GM10248 (cell line): ENCODE data around the gene AHDC1.
"Not testable (repeated sequence)": the region's sequence is repeated elsewhere in the genome, so short reads cannot be mapped to it uniquely, and the experiment has no call there.

Source experiments
- CTCF ChIA-PET: fragments of 300-600 bp; sonication (Branson Sonifier 250); formaldehyde crosslinking; extraction: SDS; loops from one replicate; lab custom pipeline; 2021; ENCODE audit warnings: antibody characterized with exemption; lab: Yijun Ruan, JAX
- POLR2A ChIA-PET: fragments of 350-650 bp; sonication (Branson Sonifier 250); formaldehyde crosslinking; extraction: SDS; loops from one replicate; lab custom pipeline; 2020; ENCODE audit warnings: antibody characterized with exemption; lab: Yijun Ruan, JAX
- DNase-seq: peaks from one replicate; pipeline ENCODE4 v3.0.0; 2012; ENCODE audit errors: extremely low spot score
- TF ChIP-seq, protein P1 (sequence below): IDR thresholded peaks from 2 replicates; pipeline ENCODE4 v1.5.1; 2012; ENCODE audit warnings: mild to moderate bottlenecking, low read depth; ENCODE audit errors: extremely low read depth, missing control alignments, control extremely low read depth

AHDC1 gene

DNA sequence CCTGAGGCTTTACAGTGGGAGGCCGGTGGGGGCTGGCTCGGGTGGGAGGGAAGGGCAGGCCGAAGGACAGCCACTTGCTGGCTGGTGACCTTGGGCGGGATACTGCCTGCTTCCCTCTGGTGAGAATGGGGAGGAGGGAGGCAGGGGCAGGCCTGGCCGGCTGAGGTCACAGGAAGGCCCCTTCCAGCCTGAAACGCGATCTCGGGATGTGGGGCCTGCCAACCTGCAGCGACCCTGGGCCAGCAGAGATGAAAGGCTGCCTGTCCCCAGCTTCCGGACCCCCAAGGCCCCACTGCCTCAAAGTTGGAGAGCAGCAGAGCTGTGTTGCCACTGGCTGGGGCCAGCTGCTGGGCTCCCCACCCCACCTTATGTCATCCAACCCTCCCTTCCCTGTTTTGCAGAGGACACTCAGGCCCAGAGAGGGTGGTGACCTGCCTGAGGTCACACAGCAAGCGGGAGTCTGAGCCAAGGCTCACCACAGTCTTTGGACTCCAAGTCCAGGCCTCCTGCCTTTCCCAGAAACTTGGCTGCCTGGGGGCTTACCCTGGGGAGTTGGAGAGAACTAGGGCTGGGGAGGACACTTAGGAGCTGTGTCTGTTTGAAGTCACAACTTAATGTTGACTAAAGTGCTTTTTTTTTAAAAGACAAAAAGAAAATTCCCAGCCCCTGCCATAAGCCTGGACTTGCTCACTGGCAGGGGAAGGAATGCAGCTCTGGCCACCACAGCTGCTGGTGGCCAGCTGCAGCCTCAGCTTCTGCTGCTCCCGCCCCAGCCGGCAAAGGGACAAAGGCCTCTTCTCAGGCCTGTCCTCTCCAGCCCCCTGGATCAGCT, 99.1 kb downstream of the AHDC1 start:
- DNase-seq = no peak
- ChIA-PET POLR2A (no interaction called here), CTCF (interaction anchor here (0.9 to 1.6 kb wide), 5 partner anchors 9 to 83 kb away, joined by 3 to 7 read pairs (median 4); no protein-coding TSS in a partner anchor)
- TF ChIP-seq, protein P1, sequence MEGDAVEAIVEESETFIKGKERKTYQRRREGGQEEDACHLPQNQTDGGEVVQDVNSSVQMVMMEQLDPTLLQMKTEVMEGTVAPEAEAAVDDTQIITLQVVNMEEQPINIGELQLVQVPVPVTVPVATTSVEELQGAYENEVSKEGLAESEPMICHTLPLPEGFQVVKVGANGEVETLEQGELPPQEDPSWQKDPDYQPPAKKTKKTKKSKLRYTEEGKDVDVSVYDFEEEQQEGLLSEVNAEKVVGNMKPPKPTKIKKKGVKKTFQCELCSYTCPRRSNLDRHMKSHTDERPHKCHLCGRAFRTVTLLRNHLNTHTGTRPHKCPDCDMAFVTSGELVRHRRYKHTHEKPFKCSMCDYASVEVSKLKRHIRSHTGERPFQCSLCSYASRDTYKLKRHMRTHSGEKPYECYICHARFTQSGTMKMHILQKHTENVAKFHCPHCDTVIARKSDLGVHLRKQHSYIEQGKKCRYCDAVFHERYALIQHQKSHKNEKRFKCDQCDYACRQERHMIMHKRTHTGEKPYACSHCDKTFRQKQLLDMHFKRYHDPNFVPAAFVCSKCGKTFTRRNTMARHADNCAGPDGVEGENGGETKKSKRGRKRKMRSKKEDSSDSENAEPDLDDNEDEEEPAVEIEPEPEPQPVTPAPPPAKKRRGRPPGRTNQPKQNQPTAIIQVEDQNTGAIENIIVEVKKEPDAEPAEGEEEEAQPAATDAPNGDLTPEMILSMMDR = no peak

DNA sequence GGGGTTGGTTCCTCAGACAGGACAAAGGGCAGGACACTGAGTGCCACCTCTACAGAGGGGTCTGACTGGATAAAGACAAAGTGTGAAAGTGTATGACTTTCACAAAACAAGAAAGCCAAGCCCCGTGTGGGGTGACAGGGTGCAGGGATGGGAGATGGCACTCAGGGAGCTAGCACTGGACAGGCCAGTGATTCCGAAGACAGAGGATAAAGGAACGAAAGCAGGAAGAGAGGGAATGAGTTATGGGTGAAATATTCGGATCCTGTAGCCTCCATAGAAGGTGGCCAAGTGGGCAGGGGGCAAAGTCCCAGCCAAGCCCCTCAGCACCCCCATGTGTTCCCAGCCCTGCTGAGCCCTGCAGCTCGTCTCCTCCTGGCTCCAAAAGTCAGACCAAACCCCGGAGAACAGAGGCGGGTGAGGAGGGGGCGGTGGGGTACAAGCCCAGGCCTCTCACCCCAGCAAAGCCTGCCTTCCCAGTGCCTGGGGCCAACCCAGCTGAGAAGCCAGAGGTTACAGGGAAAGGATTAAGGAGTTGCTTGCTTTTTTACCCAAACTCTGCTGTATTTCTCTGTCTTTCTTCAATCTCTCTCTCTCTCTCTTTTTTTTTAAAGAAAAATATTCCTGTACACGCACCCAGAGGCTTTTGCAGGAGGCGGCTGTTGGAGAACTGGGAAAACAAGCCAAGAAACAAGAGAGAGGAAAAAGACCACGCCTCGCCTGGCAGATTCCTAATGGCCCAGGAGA, 99.9 kb downstream of the AHDC1 start:
- TF ChIP-seq, protein P1 = no peak
- DNase-seq = no peak
- ChIA-PET CTCF (interaction anchor here (1.4 to 1.6 kb wide), 2 partner anchors 10 to 12 kb away, joined by 3 to 4 read pairs; no protein-coding TSS in a partner anchor), POLR2A (no interaction called here)

DNA sequence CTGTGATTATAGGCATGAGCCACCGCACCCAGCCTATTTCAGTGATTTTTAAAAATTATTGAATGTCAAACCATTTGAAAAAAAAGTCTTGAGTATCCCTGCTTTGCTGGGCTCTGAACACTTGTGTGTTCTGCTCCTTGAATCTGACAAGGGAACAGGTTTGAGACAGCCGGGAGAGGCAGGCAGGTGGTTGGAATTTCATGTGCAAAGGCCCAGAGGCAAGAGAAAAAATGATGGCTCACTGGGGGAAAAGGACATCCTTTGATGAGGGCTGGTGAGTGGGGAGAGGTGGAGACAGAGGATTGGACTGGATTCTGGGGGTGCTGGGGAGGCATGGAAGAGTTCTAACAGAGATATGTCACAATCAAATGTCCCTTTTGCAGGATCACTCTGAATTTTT, 100.9 kb downstream of the AHDC1 start:
- no peak for DNase-seq
- CTCF ChIA-PET = interaction anchor here (1.0 to 1.6 kb wide), 2 partner anchors 9 to 146 kb away, joined by 3 to 4 read pairs; no protein-coding TSS in a partner anchor
- POLR2A ChIA-PET = no interaction called here
- TF ChIP-seq, protein P1 = no peak

DNA sequence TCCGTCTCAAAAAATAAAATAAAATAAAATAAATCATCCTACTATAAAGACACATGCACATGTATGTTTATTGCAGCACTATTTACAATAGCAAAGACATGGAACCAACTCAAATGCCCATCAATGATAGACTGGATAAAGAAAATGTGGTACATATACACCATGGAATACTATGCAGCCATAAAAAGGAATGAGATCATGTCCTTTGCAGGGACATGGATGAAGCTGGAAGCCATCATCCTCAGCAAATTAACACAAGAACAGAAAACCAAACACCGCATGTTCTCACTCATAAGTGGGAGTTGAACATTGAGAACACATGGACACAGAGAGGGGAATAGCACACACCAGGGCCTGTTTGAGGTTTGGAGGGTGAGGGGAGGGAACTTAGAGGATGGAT, 102.8 kb downstream of the AHDC1 start:
- POLR2A ChIA-PET, DNase-seq: not testable (repeated sequence)
- CTCF ChIA-PET = interaction anchor here (1.0 kb wide), 1 partner anchor 36 kb away, joined by 3 read pairs; no protein-coding TSS in a partner anchor

DNA sequence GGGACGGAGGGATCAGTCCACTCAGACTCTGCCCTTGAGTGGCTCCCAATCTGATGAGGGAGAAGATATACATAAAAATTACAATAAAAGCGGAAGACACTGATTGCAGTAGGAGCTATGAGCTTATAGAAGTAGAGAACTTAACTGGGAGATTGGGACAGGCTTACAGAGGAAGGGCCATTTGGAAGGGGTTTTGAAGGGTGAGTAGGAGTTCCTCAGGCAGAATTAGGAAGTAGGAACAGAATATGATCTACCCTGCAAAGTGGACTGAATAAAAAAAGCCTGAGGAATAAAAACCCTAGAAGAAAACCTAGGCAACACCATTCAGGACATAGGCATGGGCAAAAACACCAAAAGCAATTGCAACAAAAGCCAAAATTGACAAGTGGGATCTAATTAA, 104.8 kb downstream of the AHDC1 start:
- CTCF ChIA-PET = interaction anchor here (1.5 to 1.8 kb wide), 3 partner anchors 17 to 83 kb away, joined by 3 to 5 read pairs (median 4); no protein-coding TSS in a partner anchor
- POLR2A ChIA-PET = no interaction called here
- TF ChIP-seq, protein P1 = no peak
- DNase-seq = no peak

DNA sequence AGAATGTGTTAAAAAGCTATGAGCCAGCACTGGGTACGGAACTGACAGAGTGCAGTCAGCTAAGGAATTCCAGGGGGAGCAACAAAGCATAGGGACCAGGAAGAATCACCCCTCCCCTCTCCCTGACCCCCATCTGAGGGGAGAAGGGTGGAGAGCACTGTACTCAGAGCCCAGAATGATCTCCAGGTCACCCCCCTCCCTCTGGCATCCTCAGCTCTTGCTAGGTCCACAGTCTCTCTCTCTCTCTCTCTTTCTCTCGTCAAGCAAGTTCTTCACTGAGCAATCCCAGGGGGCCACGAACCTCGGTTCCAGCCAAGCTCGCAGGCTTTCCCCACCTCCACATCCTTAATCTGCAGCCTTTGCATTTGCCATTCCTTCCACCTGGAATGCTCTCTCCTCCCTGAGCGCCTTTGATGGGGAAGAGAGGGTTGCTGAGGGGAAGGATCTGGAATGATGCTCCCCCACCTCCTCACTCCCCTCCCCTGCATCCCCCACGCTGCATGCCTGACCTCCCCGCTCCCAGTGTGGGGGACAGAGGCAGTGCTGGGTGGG, 107.3 kb downstream of the AHDC1 start:
- ChIA-PET POLR2A (interaction anchor here (0.6 kb wide), 1 partner anchor 34 kb away, joined by 11 read pairs; no protein-coding TSS in a partner anchor), CTCF (interaction anchor here (0.7 to 2.6 kb wide), 6 partner anchors 9 to 173 kb away, joined by 3 to 10 read pairs (median 3); no protein-coding TSS in a partner anchor)
- TF ChIP-seq, protein P1 = no peak
- no peak for DNase-seq
